Progenitor cell of endocrine pancreas (in vitro differentiated cells): Measurements from ENCODE around the gene TTLL4. TPM values are rescaled to one million over a fixed set of nuclear protein-coding genes. Genes with fewer than 3 reads are reported as not detected.

Source experiments
- DNase-seq: peaks from one replicate; pipeline ENCODE4 v3.0.0; 2021; ENCODE audit warnings: low spot score; ENCODE audit not compliant: unreplicated experiment
- H3K27ac Mint-ChIP-seq: 2 replicates; pipeline ENCODE4 v1.8.0; 2021; ENCODE audit warnings: mild to moderate bottlenecking, moderate library complexity, mixed read lengths
- H3K27me3 Mint-ChIP-seq: 2 replicates; pipeline ENCODE4 v1.8.0; 2021; ENCODE audit warnings: mixed read lengths
- H3K36me3 Mint-ChIP-seq: 2 replicates; pipeline ENCODE4 v1.8.0; 2022; ENCODE audit warnings: mixed read lengths; ENCODE audit not compliant: insufficient read depth
- H3K4me1 Mint-ChIP-seq: 2 replicates; pipeline ENCODE4 v1.8.0; 2021; ENCODE audit warnings: low read depth, mixed read lengths
- H3K4me3 Mint-ChIP-seq: 2 replicates; pipeline ENCODE4 v1.8.0; 2021; ENCODE audit warnings: low read depth, mild to moderate bottlenecking, moderate library complexity, mixed read lengths
- H3K9me3 Mint-ChIP-seq: 2 replicates; pipeline ENCODE4 v1.8.0; 2021; ENCODE audit warnings: low read depth, mixed read lengths
- CTCF ChIP-seq: fragments of 200-600 bp; sonication (generic); IDR thresholded peaks from one replicate; pipeline ENCODE4 v1.5.0; 2021; ENCODE audit warnings: antibody characterized with exemption, mild to moderate bottlenecking; ENCODE audit not compliant: unreplicated experiment
- long read RNA-seq: library from polyadenylated mRNA; unstranded; transcript quantifications from one replicate; pipeline ENCODE4 v2.0.0, GENCODE V29; 2020
- total RNA-seq: library from RNA; stranded (reverse); gene quantifications from 2 replicates; pipeline ENCODE4 v1.2.1, GENCODE V29; 2021

The TTLL4 gene
- total RNA-seq = 92.1 and 93.4 TPM in 2 replicates
- long read RNA-seq, full-length matches to known transcripts = 29 of 59 reads
- long read RNA-seq, partial matches to known transcripts = 23 of 59 reads
- long read RNA-seq, other reads (novel, unspliced or antisense) = 7 of 59 reads

GRCh38 chr2:218710687-218711549 lies at the start of gene TTLL4:
Gene TTLL4, plus strand, starts transcription at chr2:218710835. Its CDS starts 26,842 bp downstream, at chr2:218737677.
- peaks cover 12% of the 10 kb centered on the region for H3K4me1 Mint-ChIP-seq
- H3K27ac Mint-ChIP-seq = peak within 1 kb of the TSS; percentile 99
- TF ChIP-seq CTCF = peak; percentile 93

GRCh38 chr2:218662377-218662776 lies 48.3 kb upstream of the TTLL4 start:
- Mint-ChIP-seq H3K9me3 (no peaks in the 10 kb centered on the region), H3K4me1 (peaks cover 21% of the 10 kb centered on the region), H3K4me3 (no peak overlapping the region), H3K36me3 (peaks cover 15% of the 10 kb centered on the region), H3K27ac (no peak overlapping the region), H3K27me3 (no peaks in the 10 kb centered on the region)
- no peak for TF ChIP-seq CTCF
- no peak for DNase-seq

More at GRCh38 chr2:218710687-218711549, at the start of gene TTLL4:
- Mint-ChIP-seq H3K27me3 (no peaks in the 10 kb centered on the region), H3K4me3 (peak within 1 kb of the TSS; percentile 96), H3K9me3 (no peaks in the 10 kb centered on the region), H3K36me3 (peaks cover 1% of the 10 kb centered on the region)
- DNase-seq = peak; percentile 99

- TF ChIP-seq CTCF = no peak
- no peak overlapping the region for H3K27ac Mint-ChIP-seq
- H3K9me3 Mint-ChIP-seq = no peaks in the 10 kb centered on the region
- no peak overlapping the region for H3K4me3 Mint-ChIP-seq
- H3K36me3 Mint-ChIP-seq = peaks cover 16% of the 10 kb centered on the region
- H3K4me1 Mint-ChIP-seq = peaks cover 18% of the 10 kb centered on the region
- no peak for DNase-seq
- no peaks in the 10 kb centered on the region for H3K27me3 Mint-ChIP-seq
Observed at GRCh38 chr2:218662827-218663226, 47.8 kb upstream of the TTLL4 start.

- Mint-ChIP-seq H3K4me3 (no peak overlapping the region), H3K27me3 (no peaks in the 10 kb centered on the region)
Observed at GRCh38 chr2:218663901-218664300, 46.7 kb upstream of the TTLL4 start.

More at GRCh38 chr2:218663901-218664300, 46.7 kb upstream of the TTLL4 start:
- Mint-ChIP-seq H3K9me3 (no peaks in the 10 kb centered on the region), H3K27ac (no peak overlapping the region), H3K36me3 (peaks cover 16% of the 10 kb centered on the region), H3K4me1 (peaks cover 10% of the 10 kb centered on the region)
- TF ChIP-seq CTCF = no peak
- DNase-seq = no peak
